Brain microvascular endothelial cell (primary cell): ENCODE data around the gene DCAF7.

Experiments used
- DNase-seq: peaks from one replicate; pipeline ENCODE4 v3.0.0-alpha.2; 2020
- H3K27ac ChIP-seq: fragments of 250-450 bp; sonication (Bioruptor Pico); 2 replicates; pipeline ENCODE4 v1.5.1; 2020; ENCODE audit warnings: mild to moderate bottlenecking, moderate library complexity
- H3K27me3 ChIP-seq: fragments of 250-450 bp; sonication (Bioruptor Pico); replicated peaks from 2 replicates; pipeline ENCODE4 v1.5.1; 2020; ENCODE audit warnings: mild to moderate bottlenecking
- H3K36me3 ChIP-seq: fragments of 250-450 bp; sonication (Bioruptor Pico); replicated peaks from 2 replicates; pipeline ENCODE4 v1.5.1; 2020; ENCODE audit warnings: mild to moderate bottlenecking
- H3K4me3 ChIP-seq: 2 replicates; pipeline ENCODE4 v1.5.1; 2011; ENCODE audit warnings: low read depth, mild to moderate bottlenecking, control low read depth, low read length, moderate library complexity
- in situ Hi-C: cut with HindIII; loops from 2 replicates; pipeline ENCODE4 v1.10.0; 2017; ENCODE audit warnings: low sequenced_read_pairs, low pct_ligation_motif_present
- TF ChIP-seq, protein P1 (sequence below): IDR thresholded peaks from 2 replicates; pipeline ENCODE4 v1.5.1; 2011; ENCODE audit warnings: low read depth, mild to moderate bottlenecking, moderate library complexity, low read length, control low read depth, inconsistent platforms; ENCODE audit errors: missing control alignments

The DCAF7 gene

GRCh38 chr17:63534816-63535455 lies 15.3 kb upstream of the DCAF7 start:
- in situ Hi-C loops, result no loop called here
- no peak overlapping the region for H3K4me3 ChIP-seq
- no peaks in the 10 kb centered on the region for H3K36me3 ChIP-seq
- no peak for DNase-seq
- no peak overlapping the region for H3K27ac ChIP-seq
- TF ChIP-seq, protein P1, sequence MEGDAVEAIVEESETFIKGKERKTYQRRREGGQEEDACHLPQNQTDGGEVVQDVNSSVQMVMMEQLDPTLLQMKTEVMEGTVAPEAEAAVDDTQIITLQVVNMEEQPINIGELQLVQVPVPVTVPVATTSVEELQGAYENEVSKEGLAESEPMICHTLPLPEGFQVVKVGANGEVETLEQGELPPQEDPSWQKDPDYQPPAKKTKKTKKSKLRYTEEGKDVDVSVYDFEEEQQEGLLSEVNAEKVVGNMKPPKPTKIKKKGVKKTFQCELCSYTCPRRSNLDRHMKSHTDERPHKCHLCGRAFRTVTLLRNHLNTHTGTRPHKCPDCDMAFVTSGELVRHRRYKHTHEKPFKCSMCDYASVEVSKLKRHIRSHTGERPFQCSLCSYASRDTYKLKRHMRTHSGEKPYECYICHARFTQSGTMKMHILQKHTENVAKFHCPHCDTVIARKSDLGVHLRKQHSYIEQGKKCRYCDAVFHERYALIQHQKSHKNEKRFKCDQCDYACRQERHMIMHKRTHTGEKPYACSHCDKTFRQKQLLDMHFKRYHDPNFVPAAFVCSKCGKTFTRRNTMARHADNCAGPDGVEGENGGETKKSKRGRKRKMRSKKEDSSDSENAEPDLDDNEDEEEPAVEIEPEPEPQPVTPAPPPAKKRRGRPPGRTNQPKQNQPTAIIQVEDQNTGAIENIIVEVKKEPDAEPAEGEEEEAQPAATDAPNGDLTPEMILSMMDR, result no peak
- peaks cover 18% of the 10 kb centered on the region for H3K27me3 ChIP-seq

DNA sequence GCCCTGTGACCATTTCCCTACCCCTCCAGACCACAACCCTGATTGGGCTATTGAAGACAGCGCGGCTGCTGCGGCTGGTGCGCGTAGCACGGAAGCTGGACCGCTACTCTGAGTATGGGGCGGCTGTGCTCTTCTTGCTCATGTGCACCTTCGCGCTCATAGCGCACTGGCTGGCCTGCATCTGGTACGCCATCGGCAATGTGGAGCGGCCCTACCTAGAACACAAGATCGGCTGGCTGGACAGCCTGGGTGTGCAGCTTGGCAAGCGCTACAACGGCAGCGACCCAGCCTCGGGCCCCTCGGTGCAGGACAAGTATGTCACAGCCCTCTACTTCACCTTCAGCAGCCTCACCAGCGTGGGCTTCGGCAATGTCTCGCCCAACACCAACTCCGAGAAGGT lies 14.6 kb upstream of the DCAF7 start:
- in situ Hi-C loops, result no loop called here
- DNase-seq, result no peak
- TF ChIP-seq, protein P1, result no peak
- no peak overlapping the region for H3K27ac ChIP-seq
- H3K4me3 ChIP-seq, result no peak overlapping the region
- no peaks in the 10 kb centered on the region for H3K36me3 ChIP-seq
- H3K27me3 ChIP-seq, result peaks cover 18% of the 10 kb centered on the region

DNA sequence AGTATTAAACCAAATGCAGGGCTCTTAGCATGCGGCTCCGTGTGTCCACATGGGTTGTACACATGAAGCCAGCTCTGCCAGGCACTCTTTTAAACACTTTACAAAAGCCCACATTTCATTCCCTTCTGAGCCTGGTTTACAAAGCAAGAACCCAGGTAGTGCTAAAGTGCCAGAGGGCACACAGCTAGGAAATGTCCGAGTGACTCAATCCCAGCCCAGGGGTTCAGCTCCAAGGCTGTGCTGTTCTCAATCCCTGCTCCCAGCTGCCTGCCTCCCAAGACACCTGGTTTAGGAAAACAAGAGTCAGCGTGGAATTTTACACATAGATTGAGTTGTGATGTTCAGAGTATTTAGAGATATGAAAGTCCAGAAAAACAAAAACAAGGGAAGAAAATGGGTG lies 13.3 kb upstream of the DCAF7 start:
- no peak for DNase-seq
- H3K36me3 ChIP-seq, result no peaks in the 10 kb centered on the region
- H3K27me3 ChIP-seq, result peaks cover 18% of the 10 kb centered on the region
- H3K4me3 ChIP-seq, result no peak overlapping the region
- no peak overlapping the region for H3K27ac ChIP-seq
- in situ Hi-C loops, result no loop called here
- TF ChIP-seq, protein P1, result no peak

GRCh38 chr17:63537991-63538692 lies 12.1 kb upstream of the DCAF7 start:
- Histone ChIP-seq H3K27me3 (peaks cover 18% of the 10 kb centered on the region), H3K27ac (no peak overlapping the region), H3K4me3 (no peak overlapping the region), H3K36me3 (no peaks in the 10 kb centered on the region)
- DNase-seq, result no peak
- in situ Hi-C loops, result no loop called here
- TF ChIP-seq, protein P1, result no peak

GRCh38 chr17:63538693-63539595 lies 11.3 kb upstream of the DCAF7 start:
- no peak overlapping the region for H3K4me3 ChIP-seq
- no peaks in the 10 kb centered on the region for H3K36me3 ChIP-seq
- H3K27me3 ChIP-seq, result peaks cover 18% of the 10 kb centered on the region
- TF ChIP-seq, protein P1, result no peak
- in situ Hi-C loops, result no loop called here
- DNase-seq, result no peak
- H3K27ac ChIP-seq, result no peak overlapping the region
